SIG-M5 (cell line): ENCODE measurements around the gene YEATS2.
"Not testable (repeated sequence)": the region's sequence is repeated elsewhere in the genome, so short reads cannot be mapped to it uniquely, and the experiment has no call there.

Source experiments
- DNase-seq: peaks from one replicate; lab custom pipeline; 2025; lab: John Stamatoyannopoulos, UW

YEATS2 gene

GRCh38 chr3:183714622-183715021 lies 17.0 kb downstream of the YEATS2 start:
- no peak for DNase-seq

DNA sequence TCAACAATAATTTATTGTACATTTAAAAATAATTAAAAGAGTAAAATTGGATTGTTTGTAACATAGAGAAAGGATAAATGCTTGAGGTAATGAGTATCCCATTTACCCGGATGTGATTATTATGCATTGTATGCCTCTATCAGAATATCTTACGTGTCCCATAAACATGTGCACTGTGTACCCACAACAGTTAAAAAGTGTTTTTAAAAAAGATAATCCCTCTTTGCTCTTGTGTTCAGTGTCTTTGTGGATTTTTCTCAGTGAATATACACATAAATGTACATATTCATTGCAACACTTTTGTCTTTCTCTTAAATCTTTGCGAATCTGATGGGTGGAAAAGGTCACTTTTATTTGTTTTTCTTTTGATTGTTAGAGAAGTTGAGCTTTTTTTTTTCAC lies 20.4 kb downstream of the YEATS2 start:
- DNase-seq: no peak

DNA sequence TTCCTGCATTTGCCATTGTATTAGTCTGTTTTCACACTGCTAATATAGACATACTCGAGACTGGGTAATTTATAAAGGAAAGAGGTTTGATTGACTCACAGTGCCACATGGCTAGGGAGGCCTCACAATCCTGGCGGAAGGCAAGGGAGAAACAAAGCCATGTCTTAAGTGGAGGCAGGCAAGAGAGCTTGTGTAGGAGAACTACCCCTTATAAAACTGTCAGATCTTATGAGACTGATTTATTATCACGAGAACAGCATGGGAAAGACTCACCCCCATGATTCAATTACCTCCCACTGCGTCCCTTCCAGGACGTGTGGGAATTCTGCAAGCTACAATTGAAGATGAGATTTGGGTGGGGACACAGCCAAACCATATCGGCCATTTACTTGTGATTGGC lies 27.8 kb downstream of the YEATS2 start:
- DNase-seq: no peak

- no peak for DNase-seq
Observed at GRCh38 chr3:183728204-183728603, 30.6 kb downstream of the YEATS2 start.

DNA sequence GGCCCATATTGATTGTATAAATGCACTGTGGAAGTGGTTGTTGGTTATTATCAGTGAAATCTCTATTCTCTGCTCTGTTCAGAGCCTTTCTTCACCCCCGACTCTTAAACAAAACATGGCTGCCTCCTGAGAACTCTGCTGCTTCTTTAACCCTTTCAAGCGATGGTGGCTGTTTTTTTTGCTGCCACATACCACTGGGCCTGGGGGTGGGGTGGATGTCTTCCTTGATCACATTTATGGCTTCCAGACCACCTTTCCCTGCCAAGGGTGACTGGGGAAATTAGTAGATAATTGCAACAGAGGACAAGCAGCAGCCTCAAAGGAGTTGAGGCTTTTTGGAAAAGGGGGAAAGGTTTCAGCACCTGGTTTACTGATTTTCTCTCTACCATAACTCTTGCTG lies 32.8 kb downstream of the YEATS2 start:
- DNase-seq: no peak

- DNase-seq: no peak
Observed at GRCh38 chr3:183731611-183732010, 34.0 kb downstream of the YEATS2 start.

DNA sequence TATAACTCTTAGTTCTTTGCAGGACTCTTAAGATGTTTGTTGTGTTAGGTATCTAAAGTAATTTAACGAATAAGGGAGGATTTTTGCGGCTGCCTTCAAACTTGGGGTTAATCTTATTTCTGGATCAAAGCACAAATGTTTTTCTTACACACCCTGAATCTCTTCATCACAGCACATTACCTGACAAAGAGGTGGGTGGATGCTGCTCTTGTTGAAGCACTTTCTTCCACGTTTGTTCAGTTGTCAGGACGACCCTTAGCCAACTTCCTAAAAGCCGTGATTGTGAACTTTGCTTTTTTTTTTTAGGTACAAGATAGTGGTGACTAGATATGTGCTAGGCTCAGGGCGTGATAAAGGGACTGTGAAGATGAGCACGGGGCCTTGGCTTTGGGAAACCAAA lies 36.0 kb downstream of the YEATS2 start:
- no peak for DNase-seq

DNA sequence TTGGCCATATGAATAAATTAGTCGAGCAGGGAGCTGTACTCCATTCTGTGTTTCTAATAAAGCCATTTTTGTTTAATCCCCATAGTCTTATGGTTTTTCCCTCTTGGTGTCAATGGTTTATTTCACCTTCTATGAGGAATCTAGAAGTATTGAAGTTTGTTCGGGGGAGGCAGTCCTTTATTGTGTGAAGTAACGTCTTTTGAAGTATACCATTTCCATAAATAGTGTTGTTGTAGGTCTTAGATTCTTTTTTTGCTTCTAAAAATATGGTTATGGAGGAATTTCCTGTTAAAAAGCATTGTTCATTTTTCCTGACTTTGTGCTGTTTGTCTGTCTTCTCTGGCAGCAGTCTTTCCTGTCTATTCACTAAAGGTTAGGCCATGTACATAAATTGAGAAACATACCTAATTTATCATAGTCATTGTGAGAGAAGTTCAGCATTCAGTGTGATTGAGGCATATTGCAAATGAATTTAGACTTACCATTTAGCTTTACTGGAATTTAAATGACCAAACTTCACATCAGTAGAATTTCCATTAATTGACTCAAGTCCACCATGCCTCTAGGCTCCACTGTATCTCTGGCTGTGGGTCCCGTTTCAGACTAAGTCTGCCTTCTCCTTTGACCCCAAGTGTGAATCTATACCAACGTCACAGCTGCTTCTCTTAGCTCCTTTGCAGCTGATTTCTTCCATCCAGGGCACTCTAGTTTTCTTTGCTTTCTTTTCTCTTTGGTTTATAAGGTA lies 37.3 kb downstream of the YEATS2 start:
- no peak for DNase-seq

GRCh38 chr3:183737116-183737515 lies 39.5 kb downstream of the YEATS2 start:
- DNase-seq: no peak

DNA sequence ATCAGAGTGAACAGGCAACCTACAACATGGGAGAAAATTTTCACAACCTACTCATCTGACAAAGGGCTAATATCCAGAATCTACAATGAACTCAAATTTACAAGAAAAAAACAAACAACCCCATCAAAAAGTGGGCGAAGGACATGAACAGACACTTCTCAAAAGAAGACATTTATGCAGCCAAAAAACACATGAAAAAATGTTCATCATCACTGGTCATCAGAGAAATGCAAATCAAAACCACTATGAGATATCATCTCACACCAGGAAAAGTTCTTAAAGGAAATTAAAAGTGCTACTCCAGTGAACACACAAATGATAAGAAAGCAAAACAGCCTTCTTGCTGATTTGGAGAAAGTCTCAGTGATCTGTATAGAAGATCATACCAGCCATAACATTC lies 42.6 kb downstream of the YEATS2 start:
- DNase-seq: not testable (repeated sequence)

GRCh38 chr3:183743231-183743630 lies 45.6 kb downstream of the YEATS2 start:
- DNase-seq: no peak

DNA sequence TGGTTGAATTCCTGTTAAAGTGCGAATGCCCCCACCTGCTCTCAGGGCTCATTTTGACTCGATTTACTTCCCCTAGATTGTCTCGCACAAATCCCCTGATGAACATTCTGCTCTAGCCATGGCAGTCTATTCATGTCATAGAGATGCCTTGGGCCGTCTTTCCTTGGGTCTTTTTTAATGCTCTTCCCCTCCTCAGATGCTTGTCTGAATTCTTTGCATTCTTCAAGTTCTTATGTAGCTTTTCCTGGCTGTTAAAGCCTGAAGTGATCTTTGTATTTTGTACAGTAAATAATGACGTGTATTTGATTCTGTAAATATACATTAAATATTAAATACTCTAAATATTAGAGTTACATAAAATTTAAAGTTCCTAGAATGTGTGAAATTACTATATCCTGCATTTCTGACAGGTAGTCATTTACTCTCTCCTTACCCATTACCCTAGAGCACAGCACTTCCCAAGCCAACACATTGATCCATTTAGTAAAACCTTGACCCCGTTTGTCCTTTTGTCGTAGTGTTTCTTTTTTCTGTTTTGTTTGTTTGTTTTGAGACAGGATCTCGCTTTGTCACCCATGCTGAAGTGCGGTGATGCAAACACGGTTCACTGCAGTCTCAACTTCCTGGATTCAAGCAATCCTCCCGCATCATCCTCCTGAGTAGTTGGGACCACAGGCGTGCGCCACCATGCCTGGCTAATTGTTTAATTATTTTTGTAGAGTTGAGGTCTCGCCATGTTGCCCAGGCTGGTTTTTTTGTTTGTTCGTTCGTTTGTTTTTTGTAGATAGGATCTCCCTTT lies 47.9 kb downstream of the YEATS2 start:
- no peak for DNase-seq

DNA sequence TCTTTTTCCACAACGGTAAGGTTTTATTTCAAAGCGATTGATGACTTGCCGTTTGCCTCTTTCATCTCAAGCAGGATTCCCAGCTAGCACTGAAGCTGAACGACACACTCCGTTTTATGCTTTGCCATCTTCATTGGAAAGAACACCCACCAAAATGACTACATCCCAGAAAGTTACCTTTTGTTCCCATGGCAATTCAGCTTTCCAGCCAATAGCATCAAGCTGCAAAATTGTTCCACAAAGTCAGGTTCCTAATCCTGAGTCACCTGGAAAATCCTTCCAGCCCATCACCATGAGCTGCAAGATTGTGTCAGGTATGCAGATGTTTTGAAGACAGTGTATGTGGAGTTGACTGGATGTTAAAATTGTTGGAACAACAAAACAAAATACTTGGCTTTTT lies 56.5 kb downstream of the YEATS2 start:
- DNase-seq: no peak

DNA sequence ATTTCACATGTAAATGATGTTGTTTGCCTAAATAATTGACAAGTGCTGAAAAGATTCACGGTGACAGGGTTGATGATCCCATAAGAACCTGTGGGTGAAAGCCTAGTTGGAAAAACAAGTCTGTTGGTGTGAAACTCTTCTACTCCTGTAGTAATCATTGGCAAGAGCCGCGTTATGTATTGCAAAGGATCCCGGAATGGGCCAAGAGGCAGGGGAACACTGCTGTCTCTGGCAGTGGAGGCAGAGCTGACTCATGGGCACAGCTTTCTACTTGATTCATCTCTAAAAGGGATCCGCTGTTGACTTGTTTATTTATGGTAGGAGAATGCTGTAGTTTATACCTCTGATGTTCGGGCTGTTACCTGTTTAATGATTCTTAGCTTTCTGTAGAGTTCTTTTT lies 64.7 kb downstream of the YEATS2 start:
- no peak for DNase-seq

DNA sequence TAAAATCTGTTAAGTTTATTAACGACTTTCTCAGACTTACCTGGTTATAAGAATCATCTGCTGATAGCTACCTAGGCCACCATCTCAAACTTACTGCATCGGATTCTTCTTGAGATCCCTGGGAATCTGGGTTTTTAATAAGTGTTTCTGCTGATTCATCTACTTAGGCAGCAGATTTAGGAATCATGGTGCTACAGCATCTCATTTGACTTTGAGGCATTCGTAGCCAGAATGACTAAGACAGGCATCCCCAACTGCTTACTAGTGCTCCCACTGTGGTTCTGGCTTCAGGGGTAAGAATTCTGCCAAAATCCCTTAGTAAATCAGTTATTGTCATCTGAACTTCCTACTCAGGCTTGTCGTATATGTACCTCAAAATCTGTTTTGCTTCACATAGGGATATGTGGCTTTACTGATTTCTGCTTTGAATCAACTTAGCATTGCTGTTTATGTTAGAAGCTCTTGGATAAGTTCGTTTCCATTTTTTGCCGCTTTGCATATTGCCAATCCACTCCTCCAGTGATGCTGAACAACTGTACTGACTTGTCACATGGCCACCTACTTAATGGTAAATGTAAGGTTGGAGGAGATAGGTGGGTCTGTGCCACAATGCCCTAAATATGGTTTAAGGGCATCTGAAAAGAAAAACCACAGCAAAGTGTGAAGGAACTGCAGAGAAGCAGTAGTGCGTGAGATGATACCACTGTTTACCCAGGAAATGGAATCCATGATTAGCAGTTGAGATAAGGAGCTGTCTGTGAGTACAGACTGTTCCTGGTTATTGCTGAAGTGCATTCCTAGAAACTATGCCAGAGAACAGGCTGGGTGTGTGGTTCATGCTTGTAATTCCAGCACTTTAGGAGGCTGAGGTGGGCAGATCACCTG lies 67.5 kb downstream of the YEATS2 start:
- no peak for DNase-seq

GRCh38 chr3:183766107-183766506 lies 68.5 kb downstream of the YEATS2 start:
- DNase-seq: no peak

DNA sequence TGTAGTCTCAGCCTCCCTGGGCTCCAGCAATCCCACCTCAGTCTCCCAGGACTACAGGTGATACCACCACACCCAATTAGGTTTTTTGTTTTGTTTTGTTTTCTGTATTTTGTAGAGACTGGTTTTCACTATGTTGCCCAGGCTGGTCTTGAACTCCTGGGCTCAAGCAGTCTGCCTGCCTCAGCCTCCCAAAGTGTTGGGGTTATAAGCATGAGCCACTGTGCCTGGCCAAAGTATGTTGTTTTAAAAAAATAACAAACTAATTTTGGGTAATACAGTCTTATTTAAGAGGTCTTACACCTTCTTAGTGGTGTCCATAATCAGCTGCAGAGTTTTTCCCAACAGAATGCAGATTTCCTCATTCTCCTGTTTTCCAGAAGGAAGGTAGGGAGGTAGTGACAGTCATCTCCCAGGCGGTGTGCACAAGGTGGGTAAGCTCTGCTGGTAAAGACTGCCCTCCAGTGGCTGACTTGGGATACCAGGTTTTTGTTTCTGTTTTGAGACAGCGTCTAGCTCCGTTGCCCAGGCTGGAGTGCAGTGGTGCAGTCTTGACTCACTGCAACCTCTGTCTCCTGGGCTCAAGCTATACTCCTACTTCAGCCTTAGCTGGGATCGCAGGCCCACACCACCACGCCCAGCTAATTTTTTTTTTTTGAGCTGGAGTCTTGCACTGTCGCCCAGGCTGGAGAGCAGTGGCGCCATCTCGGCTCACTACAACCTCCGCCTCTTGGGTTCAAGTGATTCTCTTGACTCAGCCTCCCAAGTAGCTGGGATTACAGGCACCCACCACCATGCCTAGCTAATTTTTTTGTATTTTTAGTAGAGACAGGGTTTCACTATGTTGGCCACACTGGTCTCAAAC lies 69.4 kb downstream of the YEATS2 start:
- no peak for DNase-seq

GRCh38 chr3:183768114-183768513 lies 70.5 kb downstream of the YEATS2 start:
- DNase-seq: no peak

DNA sequence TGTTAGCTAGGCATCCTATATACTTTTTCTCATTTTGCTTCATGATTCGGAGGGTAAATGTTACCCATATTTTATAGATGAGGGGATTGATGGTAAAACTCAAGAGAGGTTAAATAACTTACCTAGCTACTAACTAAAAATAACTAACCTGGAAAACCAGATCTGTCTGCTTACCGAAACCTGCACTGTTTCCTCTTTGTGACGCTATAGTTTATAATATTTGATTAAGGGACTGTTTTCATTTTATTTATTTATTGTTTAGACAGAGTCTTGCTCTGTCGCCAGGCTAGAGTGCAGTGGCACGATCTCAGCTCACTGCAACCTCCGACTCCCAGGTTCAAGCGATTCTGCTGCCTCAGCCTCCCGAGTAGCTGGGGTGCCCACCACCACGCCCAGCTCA lies 71.9 kb downstream of the YEATS2 start:
- no peak for DNase-seq

DNA sequence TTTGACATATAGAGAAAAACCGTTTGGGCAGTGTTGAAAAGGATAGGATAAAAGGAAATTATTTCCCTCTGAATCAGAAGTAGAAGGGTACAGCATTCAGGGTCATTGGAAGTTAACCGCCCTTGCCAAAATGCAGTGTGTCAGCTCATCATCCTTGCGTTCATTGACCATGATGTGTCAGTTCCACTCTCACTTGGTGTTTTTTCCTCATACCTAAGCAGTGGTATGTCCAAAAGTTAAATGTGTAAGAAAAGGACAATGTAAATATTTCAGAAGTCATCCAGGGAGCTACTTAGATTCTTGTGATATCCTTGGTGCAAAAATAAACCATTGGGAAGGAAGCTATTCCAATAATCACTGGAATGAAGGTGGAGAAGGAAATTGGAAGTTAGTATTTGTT lies 77.0 kb downstream of the YEATS2 start:
- no peak for DNase-seq

- no peak for DNase-seq
Observed at GRCh38 chr3:183775781-183776180, 78.2 kb downstream of the YEATS2 start.

DNA sequence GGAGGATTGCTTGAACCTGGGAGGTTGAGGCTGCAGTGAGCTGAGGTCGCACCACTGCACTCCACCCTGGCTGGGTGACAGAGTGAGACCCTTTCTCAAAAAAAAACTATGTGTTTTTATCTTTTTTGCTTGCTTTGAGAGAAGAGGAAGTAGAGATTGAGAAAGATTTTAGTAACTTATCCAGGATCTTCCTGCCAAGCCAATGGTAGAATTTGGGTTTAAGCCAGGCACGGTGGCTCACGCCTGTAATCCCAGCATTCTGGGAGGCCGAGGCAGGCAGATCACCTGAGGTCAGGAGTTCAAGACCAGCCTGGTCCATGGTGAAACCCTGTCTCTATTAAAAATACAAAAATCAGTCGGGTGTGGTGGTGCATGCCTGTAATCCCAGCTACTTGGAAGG lies 78.9 kb downstream of the YEATS2 start:
- not testable (repeated sequence) for DNase-seq
